Posterior vena cava (tissue), 2 donors: ENCODE data around the gene IGF1R. TPM values are rescaled to one million over a fixed set of nuclear protein-coding genes. Genes with fewer than 3 reads are reported as not detected.

Source experiments
- DNase-seq: peaks from one replicate; pipeline ENCODE4 v3.0.0-alpha.2; 2020; ENCODE audit warnings: low spot score
- intact Hi-C, 2 donors: fragments of 100-400 bp; cut with DNase I; formaldehyde crosslinking; loops; one replicate each; pipeline versions ENCODE4 v1.14.1 to v1.14.2; 2022 to 2023
- total RNA-seq, 2 donors: library from RNA; stranded (reverse); fragmentation: NEBNext Ultra II Directional; extraction: Animal tissue kit (Norgen Biotek cat#: 25700); gene quantifications; one replicate each; pipeline ENCODE4 v1.2.1, GENCODE V29; 2021
- donor health status: DM: yes; HTN: yes; CAD: no.
- donor health status: DM: yes; HTN: yes; CAD: no.

Gene IGF1R
- total RNA-seq, 2 donors from 2014 or later, result 30.7 to 50.1 TPM

GRCh38 chr15:98719137-98719740 is 70.9 kb downstream of the IGF1R start:
- no peak for DNase-seq
- intact Hi-C loops, result no loop called here

GRCh38 chr15:98720031-98720430 is 71.7 kb downstream of the IGF1R start:
- intact Hi-C loops, result loop anchor here in 1 of 2 donors (10.0 kb wide), 1 partner anchor 65 kb away; no protein-coding TSS in a partner anchor
- DNase-seq, result no peak

DNA sequence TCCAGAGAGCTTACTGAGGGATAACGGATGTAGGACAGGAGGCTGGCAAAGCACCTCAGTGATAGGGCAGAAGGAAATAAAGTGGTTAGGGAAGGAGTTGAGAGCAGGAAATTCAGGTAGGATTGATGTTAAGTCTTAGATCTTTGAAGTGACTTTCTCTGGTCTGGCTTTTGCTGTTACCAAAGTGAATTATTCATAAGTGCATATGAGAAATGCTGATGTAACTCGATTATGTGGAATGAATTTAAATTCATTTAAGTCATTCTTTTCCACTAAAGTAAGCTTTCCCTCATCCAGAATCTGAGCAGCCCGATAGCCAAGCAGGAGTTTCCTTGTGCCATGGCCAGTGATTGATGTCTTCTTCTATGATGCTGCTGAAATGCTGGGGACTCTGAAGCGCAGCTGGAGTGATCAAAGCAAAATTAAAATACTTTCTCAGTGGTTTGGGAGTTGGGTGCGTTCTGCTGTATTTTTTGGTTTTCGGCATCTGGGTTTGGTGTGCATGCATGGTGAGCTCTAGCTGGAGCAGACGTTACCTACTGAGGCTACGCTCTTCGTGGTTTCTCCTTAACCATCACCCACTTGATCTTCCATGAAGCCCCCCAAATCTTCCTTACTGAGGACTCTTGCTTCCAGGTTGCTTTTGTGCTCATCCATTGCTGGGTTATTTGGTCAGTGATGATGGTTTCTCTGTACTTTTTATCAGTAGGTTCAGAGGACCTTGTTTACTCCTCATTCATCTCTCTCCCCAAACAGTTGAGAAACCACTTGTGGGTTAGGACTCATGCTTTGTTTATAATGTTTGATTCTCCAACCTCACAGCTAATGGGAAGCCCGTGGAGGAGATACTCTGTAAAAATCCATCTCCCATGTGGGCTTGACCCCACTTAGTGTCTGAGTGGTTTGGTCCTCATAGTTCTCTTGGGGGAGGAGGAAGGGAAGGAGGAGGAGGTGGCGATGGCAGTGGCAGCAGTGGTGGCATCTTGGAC is 72.5 kb downstream of the IGF1R start:
- DNase-seq, result no peak
- intact Hi-C loops, result loop anchor here in 1 of 2 donors (10.0 kb wide), 1 partner anchor 66 kb away; no protein-coding TSS in a partner anchor

- intact Hi-C loops, result loop anchor here in 1 of 2 donors (10.0 kb wide), 1 partner anchor 67 kb away; no protein-coding TSS in a partner anchor
- DNase-seq, result no peak
These were observed 73.9 kb downstream of the IGF1R start for GRCh38 chr15:98722209-98722608.

DNA sequence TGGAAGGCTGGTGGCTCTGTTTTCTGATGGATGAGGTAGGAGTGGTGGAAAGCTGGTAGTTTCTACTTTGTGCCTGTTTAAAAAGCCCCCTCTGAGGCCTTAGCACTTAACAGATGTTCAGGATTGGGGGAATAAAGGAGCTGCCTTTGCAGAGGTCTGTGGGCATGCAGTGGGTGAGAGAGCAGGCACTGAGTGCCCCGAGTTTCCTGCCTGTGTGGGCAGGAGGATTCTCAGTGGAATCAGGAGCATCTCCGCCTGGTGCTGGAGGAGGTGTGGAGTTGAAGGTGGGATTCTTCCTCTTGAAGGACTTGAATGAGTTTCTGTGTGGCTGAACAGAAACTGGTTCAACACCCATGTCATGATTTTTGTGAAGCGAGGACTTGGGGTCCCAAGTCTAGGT is 74.3 kb downstream of the IGF1R start:
- no peak for DNase-seq
- intact Hi-C loops, result loop anchor here in 1 of 2 donors (10.0 kb wide), 1 partner anchor 68 kb away; no protein-coding TSS in a partner anchor

- no peak for DNase-seq
- intact Hi-C loops, result loop anchor here in 1 of 2 donors (10.0 kb wide), 1 partner anchor 68 kb away; no protein-coding TSS in a partner anchor
These were observed 74.9 kb downstream of the IGF1R start for GRCh38 chr15:98723195-98723594.

DNA sequence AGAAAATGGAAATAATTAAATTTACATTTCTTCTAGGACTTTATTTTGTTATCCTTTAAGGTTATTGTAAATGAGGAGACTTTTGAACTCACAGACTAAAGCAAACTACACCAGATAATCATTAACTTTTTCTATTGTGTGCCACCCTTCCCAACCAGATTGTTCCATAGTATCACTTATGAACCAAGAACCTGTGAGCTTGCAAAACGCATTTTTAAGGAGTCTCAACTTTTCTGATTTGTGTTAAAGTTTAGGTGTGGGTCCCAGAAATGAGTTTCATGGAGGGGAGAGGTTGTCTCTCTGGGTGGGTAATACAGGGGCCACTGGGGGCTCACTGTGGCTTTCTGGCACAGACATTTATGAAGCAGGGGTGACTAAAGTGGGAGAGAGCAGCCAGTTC is 75.7 kb downstream of the IGF1R start:
- DNase-seq, result no peak
- intact Hi-C loops, result loop anchor here in 1 of 2 donors (10.0 kb wide), 1 partner anchor 69 kb away; no protein-coding TSS in a partner anchor

GRCh38 chr15:98724494-98724893 is 76.2 kb downstream of the IGF1R start:
- DNase-seq, result no peak
- intact Hi-C loops, result loop anchor here in 1 of 2 donors (10.0 kb wide), 1 partner anchor 70 kb away; no protein-coding TSS in a partner anchor

DNA sequence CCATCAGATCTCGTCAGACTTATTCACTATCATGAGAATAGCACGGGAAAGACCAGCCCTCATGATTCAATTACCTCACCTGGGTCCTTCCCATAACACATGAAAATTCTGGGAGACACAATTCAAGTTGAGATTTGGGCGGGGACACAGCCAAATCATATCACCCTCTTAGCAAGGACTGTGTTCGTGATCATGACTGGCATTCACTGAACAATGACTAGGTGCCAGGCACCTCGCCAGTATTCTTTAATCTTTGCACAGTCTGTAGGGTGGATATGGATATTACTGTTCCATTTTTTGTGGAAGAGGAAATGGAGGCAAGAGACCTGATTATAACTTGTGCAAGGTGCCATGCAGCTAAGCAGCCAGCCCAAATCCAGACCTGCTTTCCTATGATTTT is 77.5 kb downstream of the IGF1R start:
- DNase-seq, result no peak
- intact Hi-C loops, result loop anchor here (1.0 to 10.0 kb wide), 2 partner anchors 11 to 71 kb away; no protein-coding TSS in a partner anchor

- intact Hi-C loops, result loop anchor here in 1 of 2 donors (10.0 kb wide), 1 partner anchor 73 kb away; no protein-coding TSS in a partner anchor
These were observed 79.0 kb downstream of the IGF1R start for GRCh38 chr15:98727115-98728040.

DNA sequence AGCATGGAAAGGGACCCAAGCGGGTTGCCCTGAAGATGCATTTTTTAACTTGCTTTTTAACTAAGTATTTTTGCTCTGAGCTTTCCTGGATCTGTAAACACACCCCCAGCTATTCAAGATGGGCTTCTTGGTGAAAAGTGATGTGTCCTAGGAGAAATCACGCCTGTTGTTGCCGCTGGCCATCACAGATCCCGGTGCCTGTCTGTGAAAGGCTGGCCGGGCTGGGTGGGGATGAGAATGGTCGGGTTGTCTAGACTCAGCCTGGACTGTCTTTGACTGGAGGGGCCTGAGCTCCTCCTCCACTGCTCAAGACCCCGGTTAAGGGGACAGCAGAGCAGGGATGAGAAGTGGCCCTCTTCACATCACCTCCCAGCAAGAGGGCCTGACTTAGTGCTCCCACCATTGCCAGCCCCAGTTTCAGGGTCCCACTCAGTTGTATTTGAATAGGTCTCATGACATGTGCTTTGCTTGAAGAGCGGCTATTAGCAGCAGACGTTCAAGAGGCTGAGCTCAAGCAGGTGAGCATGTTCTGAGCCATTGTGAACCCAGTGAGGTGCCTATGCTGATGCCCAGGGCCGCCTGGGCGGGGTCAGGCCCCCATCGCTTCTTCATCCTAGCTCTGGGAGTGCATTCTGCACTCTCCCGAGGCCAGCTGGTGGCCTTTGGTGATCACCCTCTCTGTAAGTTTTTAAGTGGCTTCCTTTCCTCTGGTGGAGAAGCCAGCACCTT is 79.9 kb downstream of the IGF1R start:
- DNase-seq, result no peak
- intact Hi-C loops, result loop anchor here in 1 of 2 donors (10.0 kb wide), 1 partner anchor 73 kb away; no protein-coding TSS in a partner anchor

More at GRCh38 chr15:98727115-98728040, 79.0 kb downstream of the IGF1R start:
- peak; percentile 96 for DNase-seq

DNA sequence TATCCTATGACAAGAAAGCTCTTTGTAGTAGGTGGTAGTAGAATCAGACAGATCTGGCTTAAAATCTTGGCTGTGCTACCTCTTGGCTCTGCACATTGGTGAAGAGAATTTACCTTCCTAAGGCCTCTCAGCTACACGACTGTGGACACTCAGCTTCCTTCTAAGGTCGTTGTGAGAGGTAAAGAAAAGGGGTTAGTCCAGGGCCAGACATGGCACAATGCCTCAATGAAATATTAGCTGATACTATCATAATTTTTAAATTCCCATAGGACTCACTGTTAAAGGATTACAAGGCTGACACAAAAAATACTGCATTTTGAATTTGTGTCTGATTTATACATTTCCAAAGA is 80.4 kb downstream of the IGF1R start:
- intact Hi-C loops, result loop anchor here in 1 of 2 donors (10.0 kb wide), 1 partner anchor 74 kb away; no protein-coding TSS in a partner anchor

GRCh38 chr15:98729446-98730042 is 81.2 kb downstream of the IGF1R start:
- intact Hi-C loops, result loop anchor here in 1 of 2 donors (10.0 kb wide), 1 partner anchor 75 kb away; no protein-coding TSS in a partner anchor
- no peak for DNase-seq

More for the DNA sequence above, 80.4 kb downstream of the IGF1R start:
- no peak for DNase-seq

- DNase-seq, result no peak
- intact Hi-C loops, result no loop called here
These were observed 82.7 kb downstream of the IGF1R start for GRCh38 chr15:98730860-98731711.

DNA sequence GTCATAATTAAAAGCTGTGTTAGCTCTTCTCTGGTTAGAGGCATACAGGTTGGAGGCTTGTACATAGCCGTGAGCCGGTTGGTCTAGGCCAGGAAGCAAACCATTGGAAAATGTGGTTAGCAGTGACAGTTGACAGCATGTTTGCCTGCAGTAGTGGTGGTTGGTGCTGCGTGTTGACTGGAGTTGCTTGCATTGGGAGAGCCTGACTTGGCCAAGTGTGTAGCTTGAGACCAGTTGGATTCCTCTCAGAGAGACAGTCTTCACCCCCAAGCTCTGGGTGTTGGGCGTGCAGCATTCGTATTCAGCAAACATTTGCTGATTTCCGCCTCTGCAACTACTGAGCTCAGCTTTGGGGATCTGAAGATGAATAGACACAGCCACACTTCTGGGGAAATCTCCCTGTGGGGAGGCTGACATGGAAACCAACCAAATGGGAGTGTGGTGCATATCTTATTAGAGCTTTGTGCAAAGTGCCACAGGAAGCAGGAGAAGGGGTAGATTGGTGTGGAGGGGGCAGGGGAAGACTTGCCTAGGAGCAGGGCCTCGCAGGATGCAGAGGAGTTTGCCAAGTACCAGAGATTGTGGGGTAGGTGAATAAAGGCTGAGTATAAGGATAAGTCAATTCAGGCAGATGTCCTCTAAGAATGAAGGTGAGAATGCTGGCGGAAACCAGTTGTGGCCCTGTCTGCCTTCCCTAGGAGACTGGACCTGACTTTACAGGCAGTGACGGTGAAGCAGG is 83.5 kb downstream of the IGF1R start:
- intact Hi-C loops, result no loop called here
- no peak for DNase-seq

DNA sequence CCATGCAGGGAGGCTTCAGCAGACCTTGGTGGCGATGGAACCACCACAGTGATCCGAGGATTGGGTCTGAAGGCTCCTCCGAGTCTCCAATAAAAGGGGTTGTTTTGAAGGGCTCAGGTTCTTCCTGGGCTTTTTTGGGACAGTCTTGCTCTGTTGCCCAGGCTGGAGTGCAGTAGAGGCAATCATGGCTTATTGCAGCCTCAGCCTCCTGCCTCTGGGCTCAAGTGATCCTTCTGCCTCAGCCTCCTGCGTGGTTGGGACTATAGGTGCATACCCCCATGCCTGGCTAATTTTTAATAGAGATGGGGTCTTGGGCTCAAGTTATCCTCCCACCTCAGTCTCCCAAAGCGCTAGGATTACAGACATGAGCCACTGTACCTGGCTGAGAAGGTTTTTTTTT is 84.8 kb downstream of the IGF1R start:
- intact Hi-C loops, result no loop called here
- DNase-seq, result no peak
